Breast epithelium (tissue), 4 donors: ENCODE data around the gene SP8. TPM values are rescaled to one million over a fixed set of nuclear protein-coding genes. Genes with fewer than 3 reads are reported as not detected.

Experiments used
- DNase-seq, 2 donors: peaks; one replicate each; pipeline ENCODE4 v3.0.0-alpha.2; 2019; ENCODE audit warnings: low spot score in 2 of 2
- H3K27ac ChIP-seq, 2 donors: fragments of 200-600 bp; sonication (generic) in 1 of 2; one replicate each; pipeline ENCODE4 v1.5.1; 2016 to 2019; ENCODE audit warnings: mild to moderate bottlenecking in 1 of 2
- H3K27me3 ChIP-seq, 2 donors: fragments of 200-600 bp; sonication (generic) in 1 of 2; one replicate each; pipeline versions ENCODE4 v1.5.1 to v1.6.0; 2017 to 2019; ENCODE audit warnings: control low read depth in 1 of 2, mild to moderate bottlenecking in 1 of 2
- H3K36me3 ChIP-seq: fragments of 200-600 bp; one replicate; pipeline ENCODE4 v1.5.1; 2019
- H3K4me1 ChIP-seq, 2 donors: fragments of 200-600 bp; sonication (generic); one replicate each; pipeline ENCODE4 v1.5.1; 2016 to 2019; ENCODE audit warnings: control low read depth in 1 of 2
- H3K4me3 ChIP-seq, 3 donors: fragments of 200-600 bp; sonication (generic); 1 replicate in 2 of 3; 2 replicates in 1 of 3; pipeline ENCODE4 v1.5.1; 2016 to 2019; ENCODE audit warnings: mild to moderate bottlenecking in 3 of 3, moderate library complexity in 2 of 3
- H3K9me3 ChIP-seq, 2 donors: fragments of 200-600 bp; sonication (generic) in 1 of 2; one replicate each; pipeline ENCODE4 v1.5.1; 2016 to 2019; ENCODE audit warnings: control low read depth in 1 of 2
- POLR2A ChIP-seq: fragments of 450-650 bp; IDR thresholded peaks from one replicate; pipeline ENCODE4 v1.6.1; 2016; ENCODE audit warnings: antibody characterized with exemption, mild to moderate bottlenecking, moderate library complexity
- POLR2AphosphoS5 ChIP-seq, 3 donors: sonication (generic); formaldehyde crosslinking; IDR thresholded peaks; one replicate each; pipeline ENCODE4 v1.6.1; 2017; ENCODE audit warnings: antibody characterized with exemption in 3 of 3
- intact Hi-C: fragments of 100-400 bp; cut with DNase I; formaldehyde crosslinking; loops from one replicate; pipeline ENCODE4 v1.15.1; 2023; ENCODE audit warnings: low total_unique reads
- total RNA-seq, 3 donors: library from RNA; depleted of rRNA; stranded (reverse); fragments of >200 nt; gene quantifications; one replicate each; pipeline ENCODE4 v1.1.0, GENCODE V29; 2016
- TF ChIP-seq, protein P1 (sequence below), 3 donors: fragments of 450-650 bp; IDR thresholded peaks; one replicate each; pipeline ENCODE4 v1.5.1; 2016 to 2017; ENCODE audit warnings: antibody characterized with exemption in 3 of 3, mild to moderate bottlenecking in 3 of 3, moderate library complexity in 3 of 3

Gene SP8
- total RNA-seq, 3 donors from 2014 or later = not detected

DNA sequence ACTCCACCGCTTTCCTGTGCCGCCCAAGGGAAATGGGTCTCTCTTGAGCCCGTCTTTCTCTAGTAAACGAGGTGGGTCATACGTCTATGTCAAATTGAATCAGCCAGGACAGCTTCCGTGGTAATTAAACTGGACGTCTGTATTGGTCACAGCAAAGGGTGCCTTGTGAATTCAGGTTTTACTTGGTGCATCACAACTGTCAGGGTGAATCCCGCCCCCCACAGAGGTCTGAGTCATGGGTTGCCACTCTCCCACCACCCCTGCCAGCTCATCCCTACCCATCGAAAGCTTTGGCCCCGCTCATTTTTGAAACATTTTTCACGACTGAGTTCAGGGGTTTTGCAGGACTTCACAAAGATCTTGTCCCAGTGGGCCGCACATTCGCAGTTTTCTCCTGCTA is 8.0 kb upstream of the SP8 start:
- Histone ChIP-seq H3K4me3 (no peak overlapping the region), H3K9me3 (no peaks in the 10 kb centered on the region), H3K36me3 (no peaks in the 10 kb centered on the region), H3K27me3 (peaks cover 2 to 97% of the 10 kb centered on the region in 2 donors), H3K4me1 (peaks cover 0 to 8% of the 10 kb centered on the region in 2 donors), H3K27ac (no peak overlapping the region)
- intact Hi-C loops = no loop called here
- no peak for TF ChIP-seq POLR2A
- no peak for TF ChIP-seq POLR2AphosphoS5 (IDR thresholded peaks at IDR 0.05)
- TF ChIP-seq, protein P1, sequence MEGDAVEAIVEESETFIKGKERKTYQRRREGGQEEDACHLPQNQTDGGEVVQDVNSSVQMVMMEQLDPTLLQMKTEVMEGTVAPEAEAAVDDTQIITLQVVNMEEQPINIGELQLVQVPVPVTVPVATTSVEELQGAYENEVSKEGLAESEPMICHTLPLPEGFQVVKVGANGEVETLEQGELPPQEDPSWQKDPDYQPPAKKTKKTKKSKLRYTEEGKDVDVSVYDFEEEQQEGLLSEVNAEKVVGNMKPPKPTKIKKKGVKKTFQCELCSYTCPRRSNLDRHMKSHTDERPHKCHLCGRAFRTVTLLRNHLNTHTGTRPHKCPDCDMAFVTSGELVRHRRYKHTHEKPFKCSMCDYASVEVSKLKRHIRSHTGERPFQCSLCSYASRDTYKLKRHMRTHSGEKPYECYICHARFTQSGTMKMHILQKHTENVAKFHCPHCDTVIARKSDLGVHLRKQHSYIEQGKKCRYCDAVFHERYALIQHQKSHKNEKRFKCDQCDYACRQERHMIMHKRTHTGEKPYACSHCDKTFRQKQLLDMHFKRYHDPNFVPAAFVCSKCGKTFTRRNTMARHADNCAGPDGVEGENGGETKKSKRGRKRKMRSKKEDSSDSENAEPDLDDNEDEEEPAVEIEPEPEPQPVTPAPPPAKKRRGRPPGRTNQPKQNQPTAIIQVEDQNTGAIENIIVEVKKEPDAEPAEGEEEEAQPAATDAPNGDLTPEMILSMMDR (IDR thresholded peaks at IDR 0.05) = no peak
- no peak for DNase-seq

DNA sequence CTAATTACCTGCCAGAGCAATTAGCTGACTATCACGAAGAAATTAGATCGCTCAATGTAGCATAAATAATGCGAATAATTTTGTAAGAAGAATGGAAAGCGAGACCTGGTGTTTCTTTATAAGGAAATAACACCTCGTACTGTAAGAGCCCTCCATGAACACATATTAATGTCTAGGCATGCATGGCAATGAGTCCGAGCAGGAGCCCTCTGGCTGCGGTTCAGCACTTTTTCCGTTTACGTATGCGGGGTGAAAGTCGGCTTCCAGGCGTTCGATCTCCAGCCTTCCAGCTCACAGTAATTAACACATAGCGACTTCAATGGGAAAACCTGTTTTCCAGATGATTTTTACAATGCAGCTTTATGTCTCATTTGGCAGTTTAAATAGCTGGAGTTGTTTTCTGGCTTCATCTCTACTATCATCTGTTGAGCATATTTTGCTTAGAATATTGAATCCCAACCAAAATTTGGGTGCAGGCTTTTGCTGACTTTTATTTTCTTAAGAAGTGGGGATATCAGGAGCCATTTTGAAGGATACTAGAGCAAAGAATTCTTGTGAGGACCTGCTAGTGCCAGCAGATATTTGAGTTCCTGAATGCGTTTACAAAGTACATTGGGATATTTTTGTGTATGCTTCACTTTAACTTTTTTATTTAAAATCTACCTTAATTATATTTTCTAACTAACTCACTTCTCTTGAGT is 7.2 kb upstream of the SP8 start:
- DNase-seq = no peak
- Histone ChIP-seq H3K27ac (no peak overlapping the region), H3K9me3 (no peaks in the 10 kb centered on the region), H3K27me3 (peaks cover 2 to 97% of the 10 kb centered on the region in 2 donors), H3K4me1 (peaks cover 0 to 8% of the 10 kb centered on the region in 2 donors), H3K36me3 (no peaks in the 10 kb centered on the region), H3K4me3 (no peak overlapping the region)
- intact Hi-C loops = no loop called here
- TF ChIP-seq POLR2AphosphoS5 (IDR thresholded peaks at IDR 0.05) (no peak), POLR2A (no peak)
- TF ChIP-seq, protein P1 (IDR thresholded peaks at IDR 0.05) = no peak

DNA sequence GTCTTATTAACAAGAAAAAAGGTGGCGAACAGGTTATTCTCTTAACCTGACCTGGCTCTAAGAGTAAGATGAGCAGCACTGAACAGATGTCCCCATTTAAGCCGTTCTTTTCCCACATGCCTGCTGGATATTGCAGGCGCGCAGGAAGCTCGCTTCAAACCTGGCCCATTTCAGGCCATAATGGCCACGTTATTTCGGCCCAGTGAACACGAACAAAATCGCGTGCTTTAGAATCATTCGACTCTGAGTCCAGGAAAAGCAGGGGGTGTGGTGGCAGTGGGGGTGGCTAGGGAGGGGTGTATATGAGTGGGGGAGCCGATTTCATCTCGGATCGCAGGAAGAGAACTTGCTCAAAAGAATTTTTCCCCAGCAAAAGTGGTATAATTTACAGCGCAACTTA is 6.6 kb upstream of the SP8 start:
- Histone ChIP-seq H3K4me3 (no peak overlapping the region), H3K4me1 (peaks cover 0 to 8% of the 10 kb centered on the region in 2 donors), H3K27me3 (peaks cover 0 to 97% of the 10 kb centered on the region in 2 donors), H3K27ac (no peak overlapping the region), H3K36me3 (no peaks in the 10 kb centered on the region), H3K9me3 (no peaks in the 10 kb centered on the region)
- no peak for TF ChIP-seq POLR2A
- intact Hi-C loops = no loop called here
- DNase-seq = no peak

DNA sequence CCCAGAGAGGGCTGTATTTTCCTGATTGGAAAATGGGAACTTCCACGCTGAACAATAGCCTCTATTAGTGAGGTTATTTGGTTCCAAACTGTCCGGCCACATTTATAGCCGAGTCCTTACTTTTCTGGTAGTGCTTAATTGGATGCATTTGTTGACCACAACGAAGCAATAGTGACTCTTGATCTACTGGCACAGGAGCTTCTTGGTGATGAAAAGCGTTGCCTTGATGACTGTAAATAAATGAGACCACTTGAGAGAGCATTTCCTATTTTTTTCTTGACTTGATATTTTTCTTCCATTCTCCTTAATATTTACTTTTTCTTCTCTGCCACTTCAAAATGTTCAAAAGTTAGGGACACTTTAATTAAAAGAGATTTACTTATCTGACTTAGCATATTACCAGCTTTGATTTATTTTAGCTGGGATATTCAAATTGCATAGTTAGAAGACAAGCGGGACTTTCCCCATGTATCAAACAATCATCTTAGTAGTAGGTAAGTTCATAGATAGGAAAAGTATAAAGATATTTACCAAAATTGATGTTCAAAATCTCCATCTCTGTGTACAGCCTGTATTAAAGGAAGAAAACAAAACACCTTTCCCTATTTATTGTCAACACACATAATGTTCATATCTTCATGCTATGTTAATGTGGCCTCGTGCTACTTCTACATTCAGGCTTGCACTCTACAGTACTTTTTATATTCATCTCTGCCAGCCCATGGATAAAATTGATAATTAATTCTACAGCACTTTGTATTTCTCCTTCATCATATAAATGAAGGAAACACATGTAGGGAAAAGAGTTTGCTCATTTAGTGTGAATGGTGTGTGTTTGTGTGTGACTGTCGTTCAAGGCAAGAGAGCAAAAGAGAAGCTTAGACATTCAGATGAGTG is 5.1 kb upstream of the SP8 start:
- Histone ChIP-seq H3K4me1 (no peaks in the 10 kb centered on the region), H3K4me3 (no peak overlapping the region), H3K27ac (no peak overlapping the region), H3K36me3 (no peaks in the 10 kb centered on the region), H3K9me3 (no peaks in the 10 kb centered on the region), H3K27me3 (peaks cover 0 to 100% of the 10 kb centered on the region in 2 donors)
- intact Hi-C loops = no loop called here
- TF ChIP-seq POLR2A (no peak), POLR2AphosphoS5 (IDR thresholded peaks at IDR 0.05) (no peak)
- TF ChIP-seq, protein P1 (IDR thresholded peaks at IDR 0.05) = no peak
- no peak for DNase-seq

DNA sequence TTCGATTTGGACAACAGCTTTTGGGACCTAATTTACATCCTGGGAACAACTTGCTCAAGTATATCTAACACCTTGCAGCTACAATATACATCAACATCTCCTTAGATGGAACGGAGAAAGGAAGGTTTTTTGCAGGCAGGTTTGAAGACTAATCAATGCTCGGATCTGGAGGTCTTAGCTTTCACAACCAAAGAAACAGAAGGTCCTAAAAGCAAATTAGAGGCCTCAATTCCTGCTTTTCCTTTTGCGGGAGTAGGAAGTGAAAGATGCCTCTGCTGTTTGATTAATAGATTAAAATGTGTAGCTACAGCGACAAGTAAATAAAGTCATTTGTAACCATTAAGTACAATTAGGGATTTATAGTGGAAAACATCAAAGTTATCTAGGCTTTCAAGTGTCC is 3.7 kb upstream of the SP8 start:
- intact Hi-C loops = no loop called here
- H3K4me1 ChIP-seq = peaks cover 0 to 5% of the 10 kb centered on the region in 2 donors
- DNase-seq = no peak
- H3K4me3 ChIP-seq = no peak overlapping the region
- peaks cover 0 to 100% of the 10 kb centered on the region in 2 donors for H3K27me3 ChIP-seq
- no peaks in the 10 kb centered on the region for H3K36me3 ChIP-seq
- no peaks in the 10 kb centered on the region for H3K9me3 ChIP-seq
- TF ChIP-seq, protein P1 (IDR thresholded peaks at IDR 0.05) = no peak
- TF ChIP-seq POLR2AphosphoS5 (IDR thresholded peaks at IDR 0.05) (no peak), POLR2A (no peak)
- H3K27ac ChIP-seq = no peak overlapping the region
